NCI-H2107 treated with DMSO at 0.1 percent for 48 hours (cell line): Measurements from ENCODE around the gene LIFR.
A peak's percentile ranks its signal among the peaks of the same experiment; 100 is the strongest.

Experiments
- DNase-seq: peaks from one replicate; lab custom pipeline; 2025; ENCODE audit not compliant: unreplicated experiment; lab: John Stamatoyannopoulos, UW

LIFR gene

DNA sequence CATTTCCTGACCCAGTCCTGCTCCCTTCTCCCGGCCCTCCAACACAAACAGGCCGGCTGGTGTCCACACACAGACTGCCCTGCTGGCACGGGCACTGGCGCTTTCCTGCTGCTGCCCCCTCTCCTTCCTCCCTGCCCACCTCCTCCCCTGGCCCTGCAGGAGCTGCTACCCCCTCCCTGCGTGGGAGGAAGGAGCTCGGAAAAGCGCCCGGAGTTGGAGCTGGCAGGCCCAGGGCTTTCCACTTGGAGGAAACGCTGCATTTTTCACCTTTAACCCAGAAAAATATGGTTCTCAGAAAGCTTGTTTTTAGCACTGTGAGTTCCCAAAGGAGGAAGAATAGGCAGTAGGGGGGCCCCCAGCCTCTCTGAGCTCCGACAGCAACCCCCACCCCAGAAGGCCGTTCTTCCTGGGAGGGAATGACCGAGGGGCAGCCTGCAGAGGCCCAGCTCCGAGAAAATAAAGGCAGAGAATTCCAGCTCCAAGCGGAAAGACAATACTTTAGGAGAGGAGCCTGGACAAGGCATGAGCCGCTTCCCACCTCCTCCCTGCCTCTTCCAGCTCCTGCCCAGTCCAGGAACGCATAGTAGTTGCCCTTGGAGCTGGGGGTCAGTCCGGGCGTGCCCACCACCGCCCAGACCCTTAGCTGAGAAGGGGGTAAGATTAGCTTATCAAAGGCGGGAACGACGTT is 88.9 kb downstream of the LIFR start:
- no peak for DNase-seq

DNA sequence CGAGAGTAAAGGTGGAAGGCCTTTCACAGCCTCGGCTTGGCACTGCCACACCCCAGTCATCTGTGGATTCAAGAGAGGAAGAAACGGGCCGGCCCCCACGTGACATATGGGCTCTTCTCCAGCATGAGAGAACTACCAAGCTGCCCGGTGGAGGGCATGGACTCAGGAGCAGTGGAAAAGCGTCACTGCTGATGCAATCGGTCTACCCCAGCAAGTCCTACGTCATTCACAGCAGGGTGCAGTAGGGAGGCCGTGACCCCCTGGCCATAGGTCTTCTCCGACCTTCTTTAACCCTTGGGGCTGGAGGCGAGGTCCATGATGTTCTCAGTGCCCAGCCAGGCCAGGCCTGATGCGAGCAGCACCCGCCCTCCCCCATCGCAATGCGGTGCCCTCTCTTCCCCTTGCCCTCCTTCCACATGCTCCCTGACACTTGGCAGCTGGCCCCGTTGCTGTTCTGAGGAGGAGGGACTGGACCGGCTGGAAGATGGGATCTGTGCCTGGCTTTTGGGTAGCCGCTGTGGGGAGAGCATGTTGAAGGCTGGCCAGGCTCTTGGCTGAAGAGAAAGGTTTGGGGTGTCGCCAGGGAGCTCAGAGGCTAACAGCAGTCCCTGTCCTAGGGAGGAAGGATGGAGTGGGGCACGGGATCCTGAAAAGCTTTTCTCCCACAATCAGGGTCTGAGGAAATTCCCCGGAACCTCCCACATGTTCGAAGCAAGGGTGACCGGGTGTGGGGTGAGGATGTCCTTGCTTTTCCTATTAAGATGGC is 89.8 kb downstream of the LIFR start:
- no peak for DNase-seq

DNA sequence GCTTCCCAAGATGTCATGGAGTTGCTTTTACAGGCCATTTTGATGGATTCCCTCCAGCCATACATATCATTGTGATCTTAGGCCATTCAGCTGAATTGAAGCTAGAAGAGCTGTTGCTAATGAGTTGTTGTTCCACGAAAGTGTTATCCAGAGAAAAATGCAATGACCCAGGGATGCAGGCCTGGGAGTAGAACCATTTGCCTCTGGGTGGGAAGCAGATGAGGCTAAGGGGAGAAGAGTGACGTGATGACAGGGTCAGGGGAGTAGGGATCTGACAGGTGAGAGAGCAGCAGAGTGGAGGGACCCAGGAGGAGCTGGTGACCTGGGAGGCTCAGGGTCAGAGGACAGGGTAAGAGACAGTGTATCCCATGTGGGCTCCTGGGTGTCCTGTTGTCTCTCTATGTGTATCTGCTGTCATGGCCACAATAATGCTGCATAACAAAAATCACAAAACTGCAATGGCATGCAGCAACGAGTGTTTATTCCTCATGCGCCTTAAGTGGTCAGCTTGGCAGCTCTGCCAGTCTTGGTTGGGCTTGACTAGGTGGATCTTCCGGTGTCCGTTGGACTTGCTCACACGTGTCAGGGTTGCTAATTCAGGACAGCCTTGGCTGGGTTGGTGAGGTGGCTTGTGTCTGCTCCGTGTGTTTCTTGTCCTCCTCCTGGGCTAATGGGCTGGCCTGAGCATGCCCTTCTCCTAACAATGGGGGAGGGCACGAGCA is 90.6 kb downstream of the LIFR start:
- DNase-seq: no peak

- DNase-seq: peak; percentile 87
These were observed 91.4 kb downstream of the LIFR start for GRCh38 chr5:38465061-38465460.

DNA sequence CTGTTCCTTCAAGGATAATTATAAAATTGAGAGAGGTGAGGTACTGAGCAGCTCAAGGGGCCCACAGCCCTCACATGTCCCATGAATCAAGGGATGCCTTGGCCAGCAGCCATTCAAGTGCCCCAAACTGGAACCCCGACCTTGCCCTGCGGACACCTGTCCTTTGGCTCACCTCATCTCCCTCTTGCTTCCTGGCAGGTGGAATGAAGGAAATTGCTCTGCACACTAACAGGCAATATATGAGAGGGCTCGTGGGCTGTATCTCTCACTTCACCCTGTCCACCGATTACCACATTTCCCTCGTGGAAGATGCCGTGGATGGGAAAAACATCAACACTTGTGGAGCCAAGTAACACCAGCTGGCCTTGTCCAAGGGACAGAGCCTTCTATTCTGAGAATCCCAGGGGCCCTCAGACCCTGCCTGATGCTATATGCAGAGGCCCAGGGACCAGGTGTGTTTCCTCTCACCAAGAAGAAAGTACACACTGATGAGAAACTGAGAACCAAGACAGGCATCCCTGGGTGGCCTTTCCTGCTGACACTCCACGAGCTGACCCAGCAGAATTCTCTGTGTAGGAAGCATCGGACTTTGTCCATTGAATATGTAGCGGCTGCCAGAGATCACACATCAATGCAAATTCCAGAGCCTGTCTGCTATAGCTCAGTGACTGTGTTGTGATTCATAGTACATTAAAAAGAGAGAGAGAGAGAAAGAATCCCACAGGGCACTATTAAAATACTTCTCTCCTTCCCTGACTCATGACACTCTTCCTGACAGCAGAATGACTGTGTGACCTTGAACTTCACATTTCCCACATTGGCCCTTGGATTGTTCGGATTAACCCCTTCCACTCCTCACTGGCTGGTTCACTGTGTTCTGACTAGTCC is 92.6 kb downstream of the LIFR start:
- no peak for DNase-seq

GRCh38 chr5:38462976-38463633 is 93.3 kb downstream of the LIFR start:
- DNase-seq: no peak

DNA sequence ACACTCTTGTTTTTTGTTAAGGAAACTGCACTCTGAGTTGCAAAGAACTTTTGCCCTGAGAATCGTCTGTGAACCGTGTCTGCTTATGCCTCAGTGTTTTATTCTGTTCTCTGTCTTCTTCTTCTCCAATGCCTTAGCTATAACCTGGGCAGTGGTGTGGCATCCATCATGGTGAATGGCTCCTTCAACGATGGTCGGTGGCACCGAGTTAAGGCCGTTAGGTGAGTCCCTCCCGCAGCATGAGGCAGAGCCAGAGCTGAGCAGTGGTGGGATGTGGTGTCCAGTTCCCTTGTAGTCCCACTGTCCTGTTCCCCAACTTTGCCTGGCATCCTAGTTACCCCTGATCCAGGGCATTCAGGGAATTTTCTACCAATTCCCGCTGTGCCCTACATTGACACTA is 98.3 kb downstream of the LIFR start:
- no peak for DNase-seq

- DNase-seq: no peak
These were observed 99.6 kb downstream of the LIFR start for GRCh38 chr5:38456657-38457399.

- no peak for DNase-seq
These were observed 100.6 kb downstream of the LIFR start for GRCh38 chr5:38455796-38456330.

GRCh38 chr5:38453921-38454320 is 102.5 kb downstream of the LIFR start:
- no peak for DNase-seq

DNA sequence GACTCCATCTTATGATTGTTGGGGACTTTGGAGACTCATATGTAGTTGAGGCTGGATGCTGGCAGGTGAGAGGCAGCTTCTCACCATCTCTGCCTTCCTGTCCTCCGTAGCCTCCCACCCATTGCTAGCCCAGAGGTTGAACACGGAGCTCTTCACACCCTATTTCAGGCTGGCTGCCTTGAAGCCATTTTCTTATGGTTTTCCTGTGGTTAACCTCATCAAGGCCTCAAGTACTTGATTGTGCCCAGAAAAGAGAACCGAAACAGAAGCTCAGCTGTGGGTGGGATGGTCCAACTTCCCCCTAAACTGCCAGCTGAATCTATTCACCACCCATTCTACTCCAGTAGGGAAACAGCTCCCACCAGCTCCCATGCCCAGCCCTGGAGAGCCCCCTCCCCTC is 102.9 kb downstream of the LIFR start:
- peak; percentile 35 for DNase-seq

DNA sequence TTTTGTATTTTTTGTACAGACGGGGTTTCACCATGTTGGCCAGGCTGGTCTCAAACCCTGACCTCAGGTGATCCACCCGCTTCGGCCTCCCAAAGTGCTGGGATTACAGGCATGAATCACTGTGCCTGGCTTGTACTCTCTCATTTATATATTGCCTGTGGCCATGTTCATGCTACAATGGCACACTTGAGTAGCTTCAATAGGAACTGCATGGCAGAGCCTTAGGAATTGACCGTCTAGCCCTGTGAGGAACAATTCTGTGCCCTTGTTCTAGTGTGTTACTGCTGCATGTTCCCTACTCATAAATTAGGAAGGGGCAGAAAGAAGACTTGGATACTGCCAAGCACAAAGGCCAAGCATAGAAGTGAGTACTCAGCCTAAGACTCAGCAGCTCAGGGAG is 104.2 kb downstream of the LIFR start:
- DNase-seq: no peak

GRCh38 chr5:38451074-38451725 is 105.2 kb downstream of the LIFR start:
- DNase-seq: no peak

GRCh38 chr5:38450627-38451026 is 105.8 kb downstream of the LIFR start:
- DNase-seq: no peak

- no peak for DNase-seq
These were observed 107.7 kb downstream of the LIFR start for GRCh38 chr5:38448568-38449350.

DNA sequence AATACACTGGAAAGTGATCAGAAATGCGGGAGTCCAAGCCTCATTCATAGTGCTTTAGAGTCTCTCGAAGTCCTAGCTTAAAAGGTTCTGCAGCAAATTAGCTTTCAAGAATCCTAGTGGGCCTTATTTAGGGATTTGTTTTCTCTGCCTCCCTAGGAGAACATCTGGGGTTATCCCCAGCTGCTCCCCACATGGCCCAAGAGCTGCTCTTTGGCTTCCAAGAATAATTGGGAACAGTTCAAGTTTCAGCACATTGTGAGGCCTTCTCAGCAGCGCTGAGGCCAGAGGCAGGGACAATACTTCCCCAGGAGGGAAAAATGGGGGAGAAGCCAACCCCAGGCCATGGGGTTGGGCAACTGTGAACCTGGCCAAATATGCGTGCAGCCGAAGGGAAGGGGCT is 108.7 kb downstream of the LIFR start:
- no peak for DNase-seq

- no peak for DNase-seq
These were observed 109.4 kb downstream of the LIFR start for GRCh38 chr5:38447056-38447455.

GRCh38 chr5:38446029-38446522 is 110.4 kb downstream of the LIFR start:
- no peak for DNase-seq
